Small intestine (tissue), 7 donors: ENCODE measurements around the gene HRC. TPM values are rescaled to one million over a fixed set of nuclear protein-coding genes. Genes with fewer than 3 reads are reported as not detected.
"Not testable (repeated sequence)": the region's sequence is repeated elsewhere in the genome, so short reads cannot be mapped to it uniquely, and the experiment has no call there.

Source experiments
- DNase-seq, 2 donors: peaks; one replicate each; pipeline versions ENCODE4 v3.0.0 to v3.0.0-alpha.2; 2013
- FAIRE-seq: peaks from 2 replicates; lab custom pipeline; 2012; peaks lifted over from hg19 to GRCh38; lab: Jason Lieb, UNC
- H3K27ac ChIP-seq, 3 donors: one replicate each; pipeline ENCODE4 v1.5.1; 2013; ENCODE audit warnings: low read length in 2 of 3, mild to moderate bottlenecking in 2 of 3, control low read depth in 1 of 3, inconsistent platforms in 1 of 3, low read depth in 1 of 3, moderate library complexity in 1 of 3
- H3K27me3 ChIP-seq, 3 donors: one replicate each; pipeline ENCODE4 v1.6.1; 2013; ENCODE audit warnings: low read length in 3 of 3, inconsistent platforms in 1 of 3; ENCODE audit not compliant: control insufficient read depth in 3 of 3, insufficient read depth in 3 of 3
- H3K36me3 ChIP-seq, 3 donors: one replicate each; pipeline ENCODE4 v1.6.1; 2013; ENCODE audit warnings: low read length in 3 of 3, inconsistent platforms in 1 of 3, low read depth in 1 of 3, mild to moderate bottlenecking in 1 of 3, moderate library complexity in 1 of 3; ENCODE audit not compliant: control insufficient read depth in 3 of 3, insufficient read depth in 2 of 3
- H3K4me1 ChIP-seq, 3 donors: one replicate each; pipeline ENCODE4 v1.6.1; 2013; ENCODE audit warnings: low read length in 2 of 3, inconsistent platforms in 1 of 3, low read depth in 1 of 3, mild to moderate bottlenecking in 1 of 3, moderate library complexity in 1 of 3; ENCODE audit not compliant: control insufficient read depth in 3 of 3, insufficient read depth in 2 of 3
- H3K4me3 ChIP-seq, 3 donors: one replicate each; pipeline ENCODE4 v1.5.1; 2013; ENCODE audit warnings: low read length in 3 of 3, control low read depth in 1 of 3, inconsistent platforms in 1 of 3, low read depth in 1 of 3, mild to moderate bottlenecking in 1 of 3, moderate library complexity in 1 of 3
- H3K9me3 ChIP-seq, 2 donors: one replicate each; pipeline ENCODE4 v1.6.1; 2013; ENCODE audit warnings: low read depth in 1 of 2, low read length in 1 of 2; ENCODE audit not compliant: control insufficient read depth in 2 of 2, insufficient read depth in 1 of 2
- WGBS, 3 donors: extraction: QIAGEN DNeasy Blood & Tissue Kit; methylation state at CpG; one replicate each; pipeline ENCODE4 v1.1.7; 2013; 5-methylcytosine and 5-hydroxymethylcytosine counted together
- polyA plus RNA-seq, 4 donors: library from polyadenylated mRNA; stranded (reverse) in 3 of 4; unstranded in 1 of 4; fragments of 200-250 nt in 3 of 4; fragments of 120-200 nt in 1 of 4; gene quantifications; one replicate each; pipeline versions ENCODE4 v1.2.1 to v1.2.3, GENCODE V29; 2013
- donor health status: healthy with polysubstance abuse.
- donor health status: control.
- donor health status: control.
- donor health status: Bipolar disorder and iron deficiency.
- donor health status: healthy.

HRC gene
- polyA plus RNA-seq, 4 donors, result 0.67 to 2.6 (median 2.0) TPM

DNA sequence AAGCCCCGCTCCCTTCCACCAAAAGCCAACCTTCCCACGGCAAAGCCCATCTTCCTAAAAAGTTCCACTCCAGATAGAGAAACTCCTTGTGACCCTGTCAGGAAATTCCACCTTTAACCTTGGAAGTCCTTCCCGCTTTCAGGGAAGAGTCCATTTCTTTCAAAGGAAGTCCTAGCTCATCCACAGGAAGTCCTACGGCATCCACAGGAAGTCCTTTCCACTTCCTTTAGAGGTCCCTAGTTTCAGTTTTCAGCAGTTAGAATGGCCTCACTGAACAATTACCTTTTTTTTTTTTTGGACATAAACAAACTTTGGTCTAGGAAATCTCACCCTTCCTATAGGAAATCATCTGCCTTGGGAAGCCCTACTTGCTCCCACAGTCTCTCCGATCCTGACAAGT is 34.1 kb upstream of the HRC start:
- Histone ChIP-seq H3K36me3 (peaks cover 15 to 27% (median 15%) of the 10 kb centered on the region in 3 donors), H3K4me1 (no peaks in the 10 kb centered on the region), H3K4me3 (no peak overlapping the region), H3K9me3 (peaks cover 0 to 8% of the 10 kb centered on the region in 2 donors), H3K27me3 (peaks cover 0 to 6% (median 0%) of the 10 kb centered on the region in 3 donors), H3K27ac (no peak overlapping the region)
- FAIRE-seq, result no peak
- 78 to 95% (median 86%) methylated on average over 5 of the region's 5 CpGs for WGBS, 3 donors
- no peak for DNase-seq

DNA sequence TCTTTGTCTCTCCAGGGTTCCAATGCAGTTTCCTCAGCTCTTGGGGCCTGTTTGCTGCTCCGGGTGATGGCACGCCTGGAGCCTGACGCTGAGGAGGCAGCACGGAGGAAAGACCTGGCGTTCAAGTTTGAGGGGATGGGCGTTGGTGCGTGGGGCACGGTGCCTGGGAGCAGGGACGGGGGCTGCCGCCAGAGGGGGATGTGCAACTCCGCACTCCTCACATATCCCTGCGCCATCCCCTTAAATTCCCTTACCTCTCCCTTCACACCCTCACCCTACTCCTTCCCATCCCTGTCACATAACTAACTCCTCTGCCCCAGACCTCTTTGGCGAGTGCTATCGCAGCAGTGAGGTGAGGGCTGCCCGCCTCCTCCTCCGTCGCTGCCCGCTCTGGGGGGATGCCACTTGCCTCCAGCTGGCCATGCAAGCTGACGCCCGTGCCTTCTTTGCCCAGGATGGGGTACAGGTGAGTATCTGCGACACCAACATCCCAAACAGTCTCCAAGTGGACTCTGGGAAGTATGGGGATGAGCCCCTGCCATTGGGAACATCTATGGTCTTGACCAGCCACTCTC is 33.5 kb upstream of the HRC start:
- WGBS, 3 donors, result 89 to 98% (median 96%) methylated on average over 19 to 21 of the region's 21 CpGs
- Histone ChIP-seq H3K27ac (no peak overlapping the region), H3K36me3 (peaks cover 15 to 27% (median 15%) of the 10 kb centered on the region in 3 donors), H3K27me3 (peaks cover 0 to 6% (median 0%) of the 10 kb centered on the region in 3 donors), H3K9me3 (peaks cover 0 to 8% of the 10 kb centered on the region in 2 donors), H3K4me3 (no peak overlapping the region), H3K4me1 (no peaks in the 10 kb centered on the region)
- no peak for DNase-seq
- FAIRE-seq, result no peak

DNA sequence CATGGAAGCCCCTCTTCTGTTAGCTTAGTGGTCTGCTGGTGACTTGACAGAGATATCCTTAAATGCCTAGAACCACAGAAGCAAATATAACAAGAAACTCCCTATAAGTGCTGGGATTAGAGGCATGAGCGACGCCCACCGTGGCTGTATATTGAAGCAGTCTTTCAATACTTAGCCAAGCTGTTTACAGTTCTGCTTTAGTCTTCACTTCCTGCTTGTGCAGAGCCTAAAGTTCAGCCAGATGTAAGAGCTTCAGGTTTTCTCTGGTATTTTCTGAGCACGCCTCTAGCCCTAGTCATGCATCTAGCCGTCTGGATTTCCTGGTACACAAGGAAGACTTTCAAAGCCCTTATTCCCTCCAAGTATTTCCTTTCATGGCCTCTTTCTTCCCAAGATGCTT is 30.9 kb upstream of the HRC start:
- no peak for DNase-seq
- H3K27ac ChIP-seq, result no peak overlapping the region
- H3K9me3 ChIP-seq, result peaks cover 0 to 22% of the 10 kb centered on the region in 2 donors
- 41 to 59% (median 59%) methylated on average over 5 of the region's 5 CpGs for WGBS, 3 donors
- H3K4me1 ChIP-seq, result no peaks in the 10 kb centered on the region
- H3K36me3 ChIP-seq, result peaks cover 18 to 33% (median 21%) of the 10 kb centered on the region in 3 donors
- H3K27me3 ChIP-seq, result peaks cover 0 to 4% (median 0%) of the 10 kb centered on the region in 3 donors
- no peak for FAIRE-seq
- H3K4me3 ChIP-seq, result no peak overlapping the region

DNA sequence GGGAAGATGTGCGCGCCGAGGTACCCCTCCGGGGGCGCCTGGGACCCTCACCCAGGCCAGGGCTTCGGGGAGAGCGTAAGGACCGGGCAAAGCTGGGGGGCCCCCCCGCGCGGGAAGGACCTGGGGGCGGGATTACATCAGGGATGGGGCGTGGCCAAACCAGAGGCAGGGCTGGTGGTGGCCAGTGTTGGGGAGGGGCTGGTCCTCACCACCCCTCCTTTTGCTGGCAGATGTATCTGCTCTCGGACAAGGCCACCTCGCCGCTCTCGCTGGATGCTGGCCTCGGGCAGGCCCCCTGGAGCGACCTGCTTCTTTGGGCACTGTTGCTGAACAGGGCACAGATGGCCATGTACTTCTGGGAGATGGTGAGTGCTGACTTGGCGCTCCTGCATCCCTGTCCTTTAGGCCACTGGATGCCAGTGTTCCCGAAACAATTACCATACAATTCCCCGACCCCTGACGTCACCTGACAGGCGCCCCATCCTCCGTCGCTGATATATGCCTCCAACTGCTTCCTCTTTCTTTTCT is 27.7 kb upstream of the HRC start:
- peaks cover 0 to 16% of the 10 kb centered on the region in 2 donors for H3K9me3 ChIP-seq
- H3K4me3 ChIP-seq, result no peak overlapping the region
- no peak for FAIRE-seq
- peaks cover 8 to 13% (median 11%) of the 10 kb centered on the region in 3 donors for H3K36me3 ChIP-seq
- no peaks in the 10 kb centered on the region for H3K4me1 ChIP-seq
- H3K27me3 ChIP-seq, result peaks cover 0 to 6% (median 0%) of the 10 kb centered on the region in 3 donors
- no peak for DNase-seq
- 77 to 94% (median 93%) methylated on average over 26 of the region's 26 CpGs for WGBS, 3 donors
- no peak overlapping the region for H3K27ac ChIP-seq

DNA sequence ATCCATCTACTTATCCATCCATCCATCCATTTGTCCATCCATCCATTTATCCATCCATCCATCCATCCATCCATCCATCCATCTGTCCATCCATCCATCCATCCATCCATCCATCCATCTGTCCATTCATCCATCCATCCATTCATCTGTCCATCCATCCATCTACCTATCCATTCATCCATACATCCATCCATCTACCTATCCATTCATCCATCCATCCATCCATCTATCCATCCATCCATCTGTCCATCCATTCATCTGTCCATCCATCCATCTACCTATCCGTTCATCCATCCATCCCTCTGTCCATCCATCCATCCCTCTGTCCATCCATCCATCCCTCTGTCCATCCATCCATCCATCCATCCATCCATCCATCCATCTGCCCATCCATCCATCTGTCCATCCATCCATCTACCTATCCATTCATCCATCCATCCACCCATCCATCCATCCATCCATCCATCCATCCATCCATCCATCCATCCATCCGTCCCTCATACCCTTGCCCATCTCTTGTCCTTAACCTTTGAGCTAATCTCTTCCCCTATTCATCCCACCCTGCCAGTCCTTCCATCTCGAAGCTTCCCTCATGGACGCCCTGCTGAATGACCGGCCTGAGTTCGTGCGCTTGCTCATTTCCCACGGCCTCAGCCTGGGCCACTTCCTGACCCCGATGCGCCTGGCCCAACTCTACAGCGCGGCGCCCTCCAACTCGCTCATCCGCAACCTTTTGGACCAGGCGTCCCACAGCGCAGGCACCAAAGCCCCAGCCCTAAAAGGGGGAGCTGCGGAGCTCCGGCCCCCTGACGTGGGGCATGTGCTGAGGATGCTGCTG is 27.0 kb upstream of the HRC start:
- not testable (repeated sequence) for FAIRE-seq, H3K4me3 ChIP-seq, H3K4me1 ChIP-seq, H3K27me3 ChIP-seq, H3K27ac ChIP-seq, DNase-seq
- H3K9me3 ChIP-seq, result peaks cover 0 to 16% of the 10 kb centered on the region in 2 donors
- H3K36me3 ChIP-seq, result peaks cover 6 to 15% (median 8%) of the 10 kb centered on the region in 3 donors
- 82 to 94% (median 94%) methylated on average over 20 of the region's 20 CpGs for WGBS, 3 donors

DNA sequence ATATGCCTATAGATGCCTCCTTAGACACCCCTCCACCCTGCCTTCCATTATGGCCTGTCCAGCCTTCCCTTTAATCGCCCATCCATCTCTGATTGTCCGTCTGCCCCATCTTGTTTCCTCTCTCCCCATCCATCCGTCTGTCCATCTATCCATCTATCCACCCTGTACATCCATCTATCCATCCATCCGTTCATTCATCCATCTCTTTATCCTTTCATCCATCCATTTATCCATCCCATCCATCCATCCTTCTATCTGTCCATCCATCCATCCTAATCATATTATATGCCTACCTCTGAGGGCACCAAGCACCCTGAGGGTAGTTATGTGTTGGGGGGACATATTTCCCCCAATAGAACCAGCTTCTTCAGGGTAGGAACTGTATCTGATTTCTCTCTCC is 25.5 kb upstream of the HRC start:
- H3K36me3 ChIP-seq, result peaks cover 3 to 11% (median 11%) of the 10 kb centered on the region in 3 donors
- peaks cover 0 to 15% (median 0%) of the 10 kb centered on the region in 3 donors for H3K27me3 ChIP-seq
- H3K4me1 ChIP-seq, result no peaks in the 10 kb centered on the region
- H3K27ac ChIP-seq, result no peak overlapping the region
- no peak overlapping the region for H3K4me3 ChIP-seq
- H3K9me3 ChIP-seq, result peaks cover 0 to 16% of the 10 kb centered on the region in 2 donors
- WGBS, 3 donors, result 90 to 96% (median 92%) methylated on average over 4 of the region's 4 CpGs
- DNase-seq, result no peak
- FAIRE-seq, result no peak

DNA sequence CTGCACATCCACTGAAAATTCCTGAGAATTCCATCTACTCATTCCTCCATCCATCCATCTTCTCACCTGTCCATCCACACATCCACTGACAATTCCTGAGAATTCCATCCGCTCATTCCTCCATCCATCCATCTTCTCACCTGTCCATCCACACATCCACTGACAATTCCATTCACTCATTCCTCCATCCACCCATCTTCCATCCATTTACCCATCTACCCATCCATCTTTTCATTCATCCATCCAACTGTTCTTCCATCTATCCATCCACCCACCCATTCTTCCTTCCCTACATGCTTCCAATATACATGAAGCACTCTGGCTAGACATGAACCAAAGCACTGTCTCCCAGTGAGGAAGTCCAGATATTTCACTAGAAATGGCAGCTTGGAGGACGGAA is 18.0 kb upstream of the HRC start:
- FAIRE-seq, result no peak
- 95 to 98% (median 97%) methylated on average over 2 of the region's 2 CpGs for WGBS, 3 donors
- Histone ChIP-seq H3K4me1 (peaks cover 0 to 2% (median 0%) of the 10 kb centered on the region in 3 donors), H3K4me3 (no peak overlapping the region), H3K27ac (no peak overlapping the region), H3K9me3 (no peaks in the 10 kb centered on the region), H3K36me3 (peaks cover 5 to 15% (median 12%) of the 10 kb centered on the region in 3 donors), H3K27me3 (peaks cover 0 to 34% (median 0%) of the 10 kb centered on the region in 3 donors)
- no peak for DNase-seq

DNA sequence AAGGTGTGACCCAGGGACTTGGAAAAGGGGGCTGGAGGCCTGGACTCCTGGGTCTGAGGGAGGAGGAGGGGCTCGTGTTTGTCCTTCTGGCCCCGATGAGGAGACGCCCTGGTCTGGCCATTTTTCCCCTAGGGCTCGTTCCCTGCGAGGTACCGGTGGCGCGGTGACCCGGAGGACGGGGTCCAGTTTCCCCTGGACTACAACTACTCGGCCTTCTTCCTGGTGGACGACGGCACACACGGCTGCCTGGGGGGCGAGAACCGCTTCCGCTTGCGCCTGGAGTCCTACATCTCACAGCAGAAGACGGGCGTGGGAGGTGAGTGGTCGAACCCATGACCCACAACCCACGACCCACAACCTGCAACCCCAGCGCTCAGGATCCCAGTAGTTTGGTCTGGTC is 13.2 kb upstream of the HRC start:
- Histone ChIP-seq H3K27me3 (peaks cover 0 to 45% (median 0%) of the 10 kb centered on the region in 3 donors), H3K4me3 (no peak overlapping the region), H3K4me1 (peaks cover 0 to 4% (median 2%) of the 10 kb centered on the region in 3 donors), H3K36me3 (peaks cover 5 to 10% (median 10%) of the 10 kb centered on the region in 3 donors), H3K27ac (no peak overlapping the region), H3K9me3 (no peaks in the 10 kb centered on the region)
- WGBS, 3 donors, result 89 to 94% (median 91%) methylated on average over 23 of the region's 23 CpGs
- FAIRE-seq (no peak), DNase-seq (no peak)
